GM18868 (cell line): ENCODE results near the gene TAS1R3.

Experiments used
- ATAC-seq: cut with Tn5 transposase; IDR thresholded peaks from one replicate; pipeline ENCODE4 v1.9.1; 2021; ENCODE audit warnings: mild to moderate bottlenecking, moderate library complexity; ENCODE audit not compliant: unreplicated experiment

Gene TAS1R3

DNA sequence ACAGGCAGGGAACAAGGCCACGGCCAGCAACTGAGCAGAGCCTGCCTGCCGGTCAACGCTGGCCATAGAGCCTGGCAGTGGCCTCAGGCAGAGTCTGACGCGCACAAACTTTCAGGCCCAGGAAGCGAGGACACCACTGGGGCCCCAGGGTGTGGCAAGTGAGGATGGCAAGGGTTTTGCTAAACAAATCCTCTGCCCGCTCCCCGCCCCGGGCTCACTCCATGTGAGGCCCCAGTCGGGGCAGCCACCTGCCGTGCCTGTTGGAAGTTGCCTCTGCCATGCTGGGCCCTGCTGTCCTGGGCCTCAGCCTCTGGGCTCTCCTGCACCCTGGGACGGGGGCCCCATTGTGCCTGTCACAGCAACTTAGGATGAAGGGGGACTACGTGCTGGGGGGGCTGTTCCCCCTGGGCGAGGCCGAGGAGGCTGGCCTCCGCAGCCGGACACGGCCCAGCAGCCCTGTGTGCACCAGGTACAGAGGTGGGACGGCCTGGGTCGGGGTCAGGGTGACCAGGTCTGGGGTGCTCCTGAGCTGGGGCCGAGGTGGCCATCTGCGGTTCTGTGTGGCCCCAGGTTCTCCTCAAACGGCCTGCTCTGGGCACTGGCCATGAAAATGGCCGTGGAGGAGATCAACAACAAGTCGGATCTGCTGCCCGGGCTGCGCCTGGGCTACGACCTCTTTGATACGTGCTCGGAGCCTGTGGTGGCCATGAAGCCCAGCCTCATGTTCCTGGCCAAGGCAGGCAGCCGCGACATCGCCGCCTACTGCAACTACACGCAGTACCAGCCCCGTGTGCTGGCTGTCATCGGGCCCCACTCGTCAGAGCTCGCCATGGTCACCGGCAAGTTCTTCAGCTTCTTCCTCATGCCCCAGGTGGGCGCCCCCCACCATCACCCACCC lies at the start of gene TAS1R3:
Gene TAS1R3 (plus strand): TSS at position 213 of the 898 bp plus-strand sequence. CDS start 66 bp downstream, at position 279.
- no peak for ATAC-seq

DNA sequence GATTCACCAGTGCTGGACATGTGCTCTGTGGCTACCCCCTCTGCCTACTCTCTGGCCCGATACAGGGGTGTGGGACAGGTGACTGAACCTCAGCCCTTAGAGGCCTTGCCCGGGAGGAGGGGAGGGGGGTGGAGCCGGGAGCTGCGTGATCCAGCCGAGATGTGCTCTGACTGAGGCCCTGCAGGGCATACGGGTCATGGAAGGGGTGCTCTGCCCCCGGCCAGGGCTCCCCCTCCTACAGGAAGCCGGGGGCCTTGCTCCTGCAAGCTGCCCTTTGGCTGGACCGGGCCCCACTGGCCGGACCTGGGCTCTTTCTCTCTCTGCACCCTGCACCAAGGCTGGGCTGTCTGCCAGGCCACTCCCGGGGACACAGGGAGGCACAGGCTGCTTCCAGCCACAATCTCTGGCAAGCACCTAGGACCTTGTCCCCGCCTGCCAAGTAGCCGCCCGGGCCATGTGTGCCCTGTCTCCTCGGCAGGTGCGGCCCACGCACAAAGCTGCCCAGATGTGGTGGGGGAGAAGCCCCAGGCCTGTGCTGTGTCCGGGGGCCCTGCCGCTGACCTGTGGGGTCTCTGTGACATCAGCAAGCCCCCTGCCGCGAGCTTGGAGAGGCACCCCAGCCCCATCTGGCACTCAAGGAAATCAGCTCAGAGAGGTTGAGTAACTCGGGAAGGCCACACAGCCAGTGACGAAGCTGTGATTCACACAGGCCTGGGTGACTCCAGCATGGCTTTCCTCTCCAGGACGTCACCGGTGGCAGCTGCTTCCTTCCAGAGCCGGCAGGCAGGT lies 49.4 kb upstream of the TAS1R3 start:
- no peak for ATAC-seq

DNA sequence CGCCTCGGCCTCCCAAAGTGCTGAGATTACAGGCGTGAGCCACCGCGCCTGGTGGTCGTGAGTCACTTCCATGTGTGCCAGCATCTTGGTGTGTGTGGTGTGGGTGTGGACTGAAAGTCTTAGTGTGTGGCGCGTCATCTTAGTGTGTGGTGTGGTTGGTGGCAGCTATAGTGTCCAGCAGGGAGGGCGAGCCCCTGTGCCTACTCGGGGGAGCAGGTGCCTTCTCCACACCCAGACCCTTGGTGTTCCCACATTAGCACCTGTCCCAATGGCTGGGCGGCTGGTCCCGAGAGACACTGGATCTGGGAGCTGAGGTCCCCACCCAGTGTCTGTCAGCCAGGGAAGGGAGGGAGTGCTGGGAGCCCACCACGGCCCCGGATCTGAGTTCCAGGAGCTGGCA lies 48.1 kb upstream of the TAS1R3 start:
- no peak for ATAC-seq

DNA sequence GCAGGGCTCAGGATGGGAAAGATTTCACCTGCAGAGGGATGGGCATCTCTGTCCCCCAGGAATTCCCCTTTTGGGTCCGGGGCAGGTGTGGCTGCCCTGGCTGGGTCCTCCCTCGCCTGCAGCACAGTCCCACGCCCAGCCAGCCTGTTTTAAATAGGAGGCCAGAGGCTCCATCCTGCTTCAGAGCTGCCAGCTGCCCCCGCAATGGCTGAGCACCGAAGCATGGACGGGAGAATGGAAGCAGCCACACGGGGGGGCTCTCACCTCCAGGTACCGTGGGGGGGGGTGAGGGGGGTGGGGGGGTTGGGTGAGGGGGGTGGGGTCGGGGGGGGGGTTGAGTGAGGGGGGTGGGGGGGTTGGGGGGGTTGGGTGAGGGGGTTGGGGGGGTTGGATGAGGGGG lies 47.3 kb upstream of the TAS1R3 start:
- ATAC-seq = no peak

DNA sequence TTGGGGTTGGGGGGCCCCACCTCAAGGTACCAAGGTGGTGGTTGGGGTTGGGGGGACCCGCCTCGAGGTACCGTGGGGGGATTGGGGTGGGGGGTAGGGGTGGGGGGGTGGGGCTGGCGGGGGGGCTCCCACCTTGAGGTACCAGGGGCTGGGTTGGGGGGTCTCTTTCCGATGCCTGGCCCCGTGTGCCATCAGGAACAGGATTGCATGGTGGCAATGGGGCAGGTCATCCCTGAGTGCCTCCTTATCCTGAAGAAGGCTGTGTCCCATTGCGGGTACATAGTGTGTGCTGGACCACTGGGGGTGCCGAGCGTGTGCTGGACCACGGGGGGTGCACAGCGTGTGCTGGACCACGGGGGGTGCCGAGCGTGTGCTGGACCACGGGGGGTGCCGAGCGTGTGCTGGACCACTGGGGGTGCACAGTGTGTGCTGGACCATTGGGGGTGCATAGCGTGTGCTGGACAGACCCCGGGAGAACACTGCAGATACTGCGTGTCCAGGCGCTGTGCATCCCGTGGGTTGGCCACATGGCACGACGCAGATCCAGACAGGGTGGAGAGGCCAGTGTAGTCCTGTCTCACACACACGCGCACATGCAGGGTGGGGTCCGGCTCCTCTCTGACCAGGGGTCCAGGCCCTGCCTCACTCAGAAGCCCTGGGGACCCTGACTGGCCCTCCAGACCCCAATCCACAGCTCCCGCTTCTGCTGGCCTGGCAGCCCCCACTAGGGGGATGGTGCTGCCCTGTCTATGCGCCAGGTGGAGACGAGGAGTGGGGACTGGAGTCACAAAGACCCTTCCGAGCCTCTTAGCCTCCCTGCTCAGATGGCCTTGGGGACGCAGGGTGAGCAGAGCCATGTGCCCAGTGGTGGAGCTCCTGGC lies 46.6 kb upstream of the TAS1R3 start:
- no peak for ATAC-seq

DNA sequence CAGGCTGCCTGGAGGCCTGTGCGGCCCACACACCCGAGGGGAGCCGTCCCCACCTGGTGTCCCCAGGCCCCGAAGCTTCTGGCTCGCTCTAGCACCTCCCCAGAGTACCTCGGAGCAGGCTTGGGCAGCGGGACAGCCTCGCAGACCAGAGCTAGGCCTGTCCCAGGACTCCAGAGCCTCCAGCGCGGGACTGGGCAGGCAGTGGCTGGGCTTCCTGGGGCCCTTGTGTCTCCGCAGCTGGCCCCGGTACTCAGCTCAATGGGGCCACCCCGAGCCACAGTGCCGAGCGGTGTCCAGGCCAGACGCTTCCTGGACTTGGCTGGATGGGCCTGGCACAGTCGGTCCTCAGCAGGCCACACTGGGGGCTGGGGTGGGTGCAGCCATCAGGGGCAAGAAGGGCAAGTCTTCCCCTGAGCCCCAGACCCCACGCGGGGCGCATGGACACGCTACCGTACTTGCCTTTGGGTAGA lies 45.9 kb upstream of the TAS1R3 start:
- ATAC-seq = no peak

DNA sequence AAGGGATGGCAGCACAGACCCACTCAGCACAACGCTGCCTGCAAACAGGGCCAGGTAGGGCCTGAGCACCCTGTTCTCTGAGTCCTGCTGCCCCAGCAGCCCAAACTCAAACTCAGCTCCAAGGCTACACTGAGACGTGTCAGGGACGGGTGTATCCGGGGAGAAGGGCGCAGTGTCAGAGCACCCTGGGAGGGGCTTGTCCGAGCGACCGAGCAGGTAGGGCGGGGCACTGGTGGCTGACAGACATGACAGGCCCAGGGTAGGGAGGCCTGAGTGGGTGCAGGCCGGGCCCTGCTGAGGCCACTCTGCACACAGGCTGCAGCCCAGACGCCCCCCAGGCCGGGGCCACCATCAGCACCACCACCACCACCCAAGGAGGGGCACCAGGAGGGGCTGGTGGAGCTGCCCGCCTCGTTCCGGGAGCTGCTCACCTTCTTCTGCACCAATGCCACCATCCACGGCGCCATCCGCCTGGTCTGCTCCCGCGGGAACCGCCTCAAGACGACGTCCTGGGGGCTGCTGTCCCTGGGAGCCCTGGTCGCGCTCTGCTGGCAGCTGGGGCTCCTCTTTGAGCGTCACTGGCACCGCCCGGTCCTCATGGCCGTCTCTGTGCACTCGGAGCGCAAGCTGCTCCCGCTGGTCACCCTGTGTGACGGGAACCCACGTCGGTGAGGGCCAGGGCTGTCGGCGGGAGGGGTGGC lies 45.3 kb upstream of the TAS1R3 start:
- ATAC-seq = no peak

DNA sequence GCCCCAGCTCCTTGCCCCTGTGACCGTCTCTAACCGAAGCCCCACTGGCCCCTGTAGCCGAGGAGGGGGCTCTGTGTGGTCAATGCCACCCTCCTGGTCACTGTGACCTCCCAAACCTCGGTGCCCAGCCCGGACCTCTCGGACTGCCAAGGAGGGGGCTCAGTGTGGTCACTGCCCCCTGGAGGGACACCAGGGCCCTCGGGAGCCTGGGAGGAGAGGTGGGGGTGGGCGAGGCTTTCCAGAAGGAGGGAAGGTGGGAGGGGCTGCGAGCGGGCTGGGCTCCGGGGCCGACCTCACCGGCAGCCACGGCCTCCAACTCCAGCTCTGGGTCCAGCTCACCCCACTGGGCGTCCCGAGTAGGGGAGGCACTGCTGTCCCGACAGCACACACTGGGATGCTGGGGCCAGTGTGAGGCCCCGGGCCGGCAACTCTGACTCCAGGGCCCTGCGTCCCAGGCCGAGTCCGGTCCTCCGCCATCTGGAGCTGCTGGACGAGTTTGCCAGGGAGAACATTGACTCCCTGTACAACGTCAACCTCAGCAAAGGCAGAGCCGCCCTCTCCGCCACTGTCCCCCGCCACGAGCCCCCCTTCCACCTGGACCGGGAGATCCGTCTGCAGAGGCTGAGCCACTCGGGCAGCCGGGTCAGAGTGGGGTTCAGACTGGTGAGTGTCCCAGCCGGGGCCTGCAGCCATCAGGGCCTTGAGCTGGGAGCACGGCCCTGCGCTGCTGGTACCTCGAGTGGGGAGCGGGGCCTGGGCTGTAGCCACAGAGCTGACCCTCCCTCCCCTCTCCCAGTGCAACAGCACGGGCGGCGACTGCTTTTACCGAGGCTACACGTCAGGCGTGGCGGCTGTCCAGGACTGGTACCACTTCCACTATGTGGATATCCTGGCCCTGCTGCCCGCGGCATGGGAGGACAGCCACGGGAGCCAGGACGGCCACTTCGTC lies 44.5 kb upstream of the TAS1R3 start:
- no peak for ATAC-seq

DNA sequence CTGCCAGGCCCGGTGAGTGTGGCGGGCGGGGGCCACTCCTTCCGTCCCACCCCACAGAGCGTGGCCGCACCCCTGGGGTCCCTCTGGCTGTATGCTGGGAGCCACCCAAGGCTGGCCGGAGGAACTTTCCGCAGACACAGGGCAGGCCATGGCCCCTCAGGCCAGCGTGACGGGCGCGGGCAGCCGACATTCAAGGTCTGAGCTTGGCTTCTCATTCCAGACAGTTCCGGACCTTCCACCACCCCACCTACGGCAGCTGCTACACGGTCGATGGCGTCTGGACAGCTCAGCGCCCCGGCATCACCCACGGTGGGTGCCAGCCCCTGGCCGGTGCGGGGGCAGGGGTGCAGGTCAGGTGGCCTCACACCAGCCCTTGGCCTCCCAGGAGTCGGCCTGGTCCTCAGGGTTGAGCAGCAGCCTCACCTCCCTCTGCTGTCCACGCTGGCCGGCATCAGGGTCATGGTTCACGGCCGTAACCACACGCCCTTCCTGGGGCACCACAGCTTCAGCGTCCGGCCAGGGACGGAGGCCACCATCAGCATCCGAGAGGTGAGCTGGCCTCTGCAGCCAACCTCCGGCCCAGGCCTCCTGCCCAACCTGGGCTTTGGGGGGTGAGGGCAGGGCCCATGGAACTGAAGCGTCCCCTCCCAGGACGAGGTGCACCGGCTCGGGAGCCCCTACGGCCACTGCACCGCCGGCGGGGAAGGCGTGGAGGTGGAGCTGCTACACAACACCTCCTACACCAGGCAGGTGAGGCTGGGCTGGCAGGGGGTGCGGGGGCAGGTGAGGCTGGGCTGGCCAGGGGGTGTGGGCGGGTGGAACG lies 43.6 kb upstream of the TAS1R3 start:
- ATAC-seq = no peak

DNA sequence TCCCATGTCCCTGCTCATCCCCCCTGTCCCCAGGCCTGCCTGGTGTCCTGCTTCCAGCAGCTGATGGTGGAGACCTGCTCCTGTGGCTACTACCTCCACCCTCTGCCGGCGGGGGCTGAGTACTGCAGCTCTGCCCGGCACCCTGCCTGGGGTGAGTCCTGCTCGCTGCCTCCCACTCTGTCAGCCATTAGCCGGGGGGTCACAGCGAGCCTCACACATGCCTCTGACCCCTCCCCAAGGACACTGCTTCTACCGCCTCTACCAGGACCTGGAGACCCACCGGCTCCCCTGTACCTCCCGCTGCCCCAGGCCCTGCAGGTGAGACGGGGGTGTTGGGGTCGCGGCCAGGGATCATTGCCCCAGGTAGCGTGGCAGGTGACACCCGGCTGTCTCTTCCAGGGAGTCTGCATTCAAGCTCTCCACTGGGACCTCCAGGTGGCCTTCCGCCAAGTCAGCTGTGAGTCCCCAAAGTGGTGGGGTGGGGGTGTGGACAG lies 40.8 kb upstream of the TAS1R3 start:
- ATAC-seq = no peak

DNA sequence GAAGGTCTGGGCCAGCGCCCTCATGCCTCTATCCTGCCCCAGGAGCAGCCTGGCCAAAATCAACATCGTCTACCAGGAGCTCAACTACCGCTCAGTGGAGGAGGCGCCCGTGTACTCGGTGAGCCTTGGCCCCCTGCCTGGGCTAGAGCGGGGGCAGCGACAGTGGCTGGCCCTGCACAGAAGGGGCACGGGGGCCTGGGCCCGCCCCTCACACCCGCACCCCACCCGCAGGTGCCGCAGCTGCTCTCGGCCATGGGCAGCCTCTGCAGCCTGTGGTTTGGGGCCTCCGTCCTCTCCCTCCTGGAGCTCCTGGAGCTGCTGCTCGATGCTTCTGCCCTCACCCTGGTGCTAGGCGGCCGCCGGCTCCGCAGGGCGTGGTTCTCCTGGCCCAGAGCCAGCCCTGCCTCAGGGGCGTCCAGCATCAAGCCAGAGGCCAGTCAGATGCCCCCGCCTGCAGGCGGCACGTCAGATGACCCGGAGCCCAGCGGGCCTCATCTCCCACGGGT lies 40.0 kb upstream of the TAS1R3 start:
- ATAC-seq = no peak

DNA sequence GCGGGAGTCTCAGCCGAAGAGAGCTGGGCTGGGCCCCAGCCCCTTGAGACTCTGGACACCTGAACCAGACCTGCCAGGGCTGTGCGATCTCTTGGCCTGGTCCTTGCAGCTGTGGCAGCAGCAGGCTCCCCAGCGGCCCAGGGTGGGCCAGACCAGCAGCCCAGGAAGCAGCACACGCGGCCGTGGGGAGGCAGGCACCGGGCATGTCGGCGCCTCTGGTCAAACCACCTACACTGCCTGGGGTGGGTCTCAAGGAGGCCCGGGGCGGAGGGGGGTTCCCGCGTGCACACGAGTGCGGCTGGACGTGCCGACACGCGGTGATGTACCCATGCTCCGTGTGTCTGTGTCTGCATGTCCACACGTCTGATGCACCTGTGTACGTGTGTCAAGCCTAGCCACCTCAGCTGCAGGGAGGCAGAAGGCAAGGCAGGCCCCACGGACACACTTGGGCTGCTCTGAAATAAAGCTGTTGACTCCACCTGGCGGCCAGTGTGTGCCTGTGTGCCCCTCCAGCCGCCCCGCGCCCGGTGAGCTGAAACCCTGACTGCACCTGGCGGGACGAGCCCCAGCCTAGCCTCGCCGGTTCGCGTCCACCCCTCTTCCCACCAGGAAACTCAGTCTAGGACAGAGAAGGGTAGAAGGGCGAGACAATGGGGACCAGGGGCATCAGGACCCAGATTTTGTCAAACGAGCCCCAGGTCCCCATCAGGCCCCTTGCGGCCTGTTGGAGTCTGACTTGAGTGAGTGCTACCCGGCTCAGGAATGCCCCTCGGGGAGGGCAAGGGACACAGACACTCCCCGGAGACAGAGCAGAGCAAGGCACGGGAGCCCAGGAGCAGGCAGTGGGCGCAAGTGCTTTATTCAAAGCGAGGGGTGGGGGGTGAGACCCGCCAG lies 39.3 kb upstream of the TAS1R3 start:
- ATAC-seq = no peak

DNA sequence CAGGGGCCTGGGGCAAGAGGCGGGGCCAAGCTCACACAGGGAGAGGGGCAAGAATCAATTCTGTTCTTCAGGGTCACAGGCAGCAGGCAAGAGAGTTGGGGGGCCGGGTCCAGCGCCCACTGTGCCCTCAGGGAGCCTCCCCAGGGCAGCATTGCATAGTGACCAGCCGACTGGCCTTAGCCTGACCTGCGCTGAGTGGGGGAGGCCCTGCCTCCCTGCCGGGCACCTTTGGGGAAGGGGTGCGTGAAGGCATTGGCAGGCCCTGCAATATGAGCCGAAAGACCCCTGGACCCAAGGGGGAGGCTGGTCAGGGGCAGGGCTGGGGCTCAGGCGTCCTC lies 38.7 kb upstream of the TAS1R3 start:
- no peak for ATAC-seq

DNA sequence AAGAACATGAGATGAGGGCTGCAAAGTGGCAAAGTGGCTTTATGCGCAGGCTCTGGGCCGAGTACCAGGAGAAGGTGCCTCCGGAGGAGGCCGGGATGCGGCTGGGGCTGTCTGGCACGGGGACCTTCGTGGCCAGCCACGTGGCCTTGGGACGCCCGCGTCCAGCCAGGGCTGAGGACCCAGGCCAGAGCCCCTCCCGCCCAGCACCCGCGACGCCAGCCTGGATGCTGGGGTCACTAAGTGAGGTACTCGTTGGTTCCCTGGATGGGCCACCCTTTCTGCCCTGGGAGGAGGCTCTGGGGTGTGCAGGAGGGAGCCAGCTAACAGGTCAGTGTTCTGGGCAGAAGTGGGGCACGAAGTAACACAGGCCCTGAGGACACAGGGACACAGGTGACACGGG lies 38.2 kb upstream of the TAS1R3 start:
- no peak for ATAC-seq

DNA sequence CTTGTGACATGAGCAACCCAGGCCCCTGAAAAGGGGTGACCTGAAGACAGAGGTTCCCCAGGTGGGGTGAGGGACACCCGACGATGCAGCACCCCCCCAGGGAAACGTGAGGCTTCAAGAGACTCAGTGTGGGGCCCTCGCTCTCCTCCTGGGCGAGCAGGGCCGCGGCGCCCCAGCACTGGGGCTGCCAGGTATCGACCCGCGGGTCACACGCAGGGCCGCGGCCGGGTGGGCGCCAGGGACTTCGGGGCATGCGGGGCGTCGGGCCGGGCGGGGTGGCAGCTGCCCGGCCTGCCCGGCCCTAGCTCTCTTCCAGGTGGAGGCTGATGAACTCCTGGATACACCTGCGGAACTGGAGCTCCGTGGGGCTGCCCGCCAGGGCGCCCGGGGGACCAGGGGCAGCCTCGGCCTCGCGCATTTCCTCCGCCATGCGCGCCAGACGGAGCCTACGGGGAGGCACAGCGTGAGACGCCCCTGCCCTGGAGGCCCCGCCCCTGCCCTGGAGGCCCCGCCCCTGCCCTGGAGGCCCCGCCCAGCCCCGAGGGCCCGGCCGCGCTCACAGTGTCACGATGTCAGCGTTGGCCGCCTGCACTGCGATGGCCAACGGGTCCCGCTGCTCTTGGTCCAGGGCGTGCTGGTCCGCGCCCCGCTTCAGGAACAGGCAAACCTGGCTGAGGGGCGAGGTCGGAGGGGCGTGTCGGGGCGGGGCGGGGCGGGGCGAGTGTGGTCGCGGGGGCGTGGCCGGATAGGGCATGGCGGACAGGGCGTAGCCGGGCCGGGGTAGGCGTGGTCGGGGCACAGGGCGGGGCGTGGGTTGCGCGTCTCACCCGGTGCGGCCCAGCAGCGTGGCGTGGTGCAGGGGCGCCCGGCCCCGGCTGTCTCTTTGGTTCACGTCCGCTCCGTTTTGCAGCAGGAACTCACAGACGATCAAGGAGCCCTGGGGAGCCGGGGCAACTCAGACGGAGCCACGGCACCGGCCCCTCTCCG lies 37.5 kb upstream of the TAS1R3 start:
- no peak for ATAC-seq
